A673 (cell line): Measurements from ENCODE around the gene EFCAB8. TPM values are rescaled to one million over a fixed set of nuclear protein-coding genes. Genes with fewer than 3 reads are reported as not detected.
A peak's percentile ranks its signal among the peaks of the same experiment; 100 is the strongest.

ENCODE experiments used
- BruUV-seq: library from RNA; stranded (reverse); fragments of 400-500 nt; replicated peaks from 2 replicates; lab custom pipeline; 2021; lab: Mats Ljungman, UMichigan
- CTCF ChIA-PET: fragments of 300-600 bp; sonication (Branson Sonifier 250); formaldehyde crosslinking; loops from one replicate; lab custom pipeline; 2022; ENCODE audit warnings: antibody characterized with exemption; lab: Charles Lee
- POLR2A ChIA-PET: fragments of 300-600 bp; sonication (Branson Sonifier 250); formaldehyde crosslinking; loops from one replicate; lab custom pipeline; 2022; ENCODE audit warnings: antibody characterized with exemption; ENCODE audit not compliant: low non-redundant PET; lab: Charles Lee
- DNase-seq: peaks from one replicate; pipeline ENCODE4 v3.0.0-alpha.2; 2015; ENCODE audit warnings: low spot score
- H3K27ac ChIP-seq: fragments of 200-600 bp; sonication (generic); 2 replicates; pipeline ENCODE4 v1.5.1; 2016; ENCODE audit warnings: mixed run types, low read depth, mild to moderate bottlenecking, mixed read lengths, antibody characterized with exemption, low read length; ENCODE audit not compliant: poor library complexity, severe bottlenecking
- H3K27me3 ChIP-seq: fragments of 200-600 bp; sonication (generic); replicated peaks from 2 replicates; pipeline ENCODE4 v1.6.1; 2017; ENCODE audit warnings: mixed run types, low read depth, mild to moderate bottlenecking, mixed read lengths, antibody characterized with exemption, low read length; ENCODE audit not compliant: insufficient read depth, poor library complexity
- H3K36me3 ChIP-seq: fragments of 200-600 bp; sonication (generic); 2 replicates; pipeline ENCODE4 v1.6.1; 2016; ENCODE audit warnings: mixed run types, mild to moderate bottlenecking, mixed read lengths, antibody characterized with exemption, low read length; ENCODE audit not compliant: insufficient read depth, poor library complexity, severe bottlenecking
- H3K4me1 ChIP-seq: fragments of 200-600 bp; sonication (generic); 2 replicates; pipeline ENCODE4 v1.6.1; 2017; ENCODE audit warnings: mixed run types, mild to moderate bottlenecking, mixed read lengths, antibody characterized with exemption, low read length; ENCODE audit not compliant: insufficient read depth, poor library complexity, severe bottlenecking
- H3K4me3 ChIP-seq: fragments of 200-600 bp; sonication (generic); 2 replicates; pipeline ENCODE4 v1.5.1; 2016; ENCODE audit warnings: low read depth, mixed run types, mild to moderate bottlenecking, mixed read lengths, low read length; ENCODE audit not compliant: poor library complexity, severe bottlenecking
- H3K9me3 ChIP-seq: fragments of 200-600 bp; sonication (generic); 2 replicates; pipeline ENCODE4 v1.6.1; 2016; ENCODE audit warnings: mixed run types, low read depth, mild to moderate bottlenecking, mixed read lengths, antibody characterized with exemption, low read length; ENCODE audit not compliant: poor library complexity, severe bottlenecking
- CTCF ChIP-seq: fragments of 300-800, 200-600 bp; sonication (generic); conservative IDR thresholded peaks from 2 replicates; pipeline ENCODE4 v1.5.1; 2017; ENCODE audit warnings: low read depth, mild to moderate bottlenecking, antibody characterized with exemption, low read length, moderate library complexity, mixed read lengths
- EZH2 ChIP-seq: fragments of 200-600 bp; sonication (generic); IDR thresholded peaks from 2 replicates; pipeline ENCODE4 v1.6.1; 2017; ENCODE audit warnings: borderline replicate concordance, low read depth, mild to moderate bottlenecking, mixed read lengths, antibody characterized with exemption, low read length; ENCODE audit not compliant: poor library complexity, severe bottlenecking
- intact Hi-C: fragments of 100-400 bp; cut with micrococcal nuclease; formaldehyde crosslinking; loops from one replicate; pipeline ENCODE4 v1.10.0; 2022; ENCODE audit not compliant: unreplicated experiment
- total RNA-seq: library from RNA; stranded (reverse); gene quantifications from 2 replicates; pipeline ENCODE4 v1.2.3, GENCODE V29; 2021

EFCAB8 gene
- total RNA-seq, 1 experiment from 2014 or later = not detected

- Histone ChIP-seq H3K27me3 (no peaks in the 10 kb centered on the region), H3K4me1 (peaks cover 28% of the 10 kb centered on the region), H3K9me3 (no peaks in the 10 kb centered on the region), H3K27ac (no peak overlapping the region), H3K4me3 (no peak overlapping the region), H3K36me3 (peaks cover 32% of the 10 kb centered on the region)
- intact Hi-C loops = loop anchor here (5.0 kb wide), 1 partner anchor 33 kb away; the partner anchor contains the start of gene EFCAB8
- DNase-seq = no peak
- TF ChIP-seq CTCF (no peak), EZH2 (no peak)
- CTCF ChIA-PET = no interaction called here
- POLR2A ChIA-PET = no interaction called here
- no TSS peak for BruUV-seq
These were observed 34.8 kb upstream of the EFCAB8 start for GRCh38 chr20:32823737-32824588.

GRCh38 chr20:32828029-32828680, 30.6 kb upstream of the EFCAB8 start:
- ChIA-PET POLR2A (interaction anchor here (0.6 kb wide), 1 partner anchor 91 kb away, joined by 11 read pairs; no protein-coding TSS in a partner anchor), CTCF (no interaction called here)
- BruUV-seq = TSS peak; percentile 2
- H3K27me3 ChIP-seq = no peaks in the 10 kb centered on the region
- no peak overlapping the region for H3K4me3 ChIP-seq
- no peak for TF ChIP-seq CTCF
- TF ChIP-seq EZH2 = no peak
- intact Hi-C loops = no loop called here
- H3K9me3 ChIP-seq = no peaks in the 10 kb centered on the region
- peaks cover 67% of the 10 kb centered on the region for H3K36me3 ChIP-seq
- peaks cover 2% of the 10 kb centered on the region for H3K4me1 ChIP-seq
- no peak overlapping the region for H3K27ac ChIP-seq
- no peak for DNase-seq

GRCh38 chr20:32829311-32830005, 29.3 kb upstream of the EFCAB8 start:
- peaks cover 80% of the 10 kb centered on the region for H3K36me3 ChIP-seq
- H3K9me3 ChIP-seq = no peaks in the 10 kb centered on the region
- no TSS peak for BruUV-seq
- intact Hi-C loops = no loop called here
- ChIA-PET CTCF (no interaction called here), POLR2A (no interaction called here)
- no peaks in the 10 kb centered on the region for H3K4me1 ChIP-seq
- no peak overlapping the region for H3K27ac ChIP-seq
- no peak overlapping the region for H3K4me3 ChIP-seq
- TF ChIP-seq CTCF (no peak), EZH2 (no peak)
- DNase-seq = no peak
- no peaks in the 10 kb centered on the region for H3K27me3 ChIP-seq
